Astrocyte (in vitro differentiated cells and primary cell): ENCODE data around the gene DAPK3. TPM values are rescaled to one million over a fixed set of nuclear protein-coding genes. Genes with fewer than 3 reads are reported as not detected.

Experiments
- DNase-seq: peaks from one replicate; pipeline ENCODE4 v3.0.0-alpha.2; 2010; ENCODE audit warnings: low read depth
- FAIRE-seq: peaks from 2 replicates; lab custom pipeline; 2011; peaks lifted over from hg19 to GRCh38; lab: Jason Lieb, UNC
- H2AFZ ChIP-seq: 2 replicates; pipeline ENCODE4 v1.6.0; 2012; ENCODE audit warnings: low read depth, low read length, inconsistent platforms
- H3K27ac ChIP-seq: 2 replicates; pipeline ENCODE4 v1.5.1; 2011; ENCODE audit warnings: low read depth, low read length, inconsistent platforms
- H3K27me3 ChIP-seq: 2 replicates; pipeline ENCODE4 v1.6.0; 2011; ENCODE audit warnings: low read length, inconsistent platforms; ENCODE audit not compliant: insufficient read depth
- H3K36me3 ChIP-seq: 2 replicates; pipeline ENCODE4 v1.5.1; 2011; ENCODE audit warnings: low read length, inconsistent platforms; ENCODE audit not compliant: insufficient read depth
- H3K4me1 ChIP-seq: 2 replicates; pipeline ENCODE4 v1.5.1; 2011; ENCODE audit warnings: low read length, inconsistent platforms; ENCODE audit not compliant: insufficient read depth
- H3K4me2 ChIP-seq: 2 replicates; pipeline ENCODE4 v1.6.0; 2012; ENCODE audit warnings: low read length, inconsistent platforms
- H3K4me3 ChIP-seq: 2 replicates; pipeline ENCODE4 v1.5.1; 2011; ENCODE audit warnings: low read depth, mild to moderate bottlenecking, low read length, inconsistent platforms; ENCODE audit not compliant: insufficient read depth
- H3K79me2 ChIP-seq: 2 replicates; pipeline ENCODE4 v1.6.0; 2012; ENCODE audit warnings: mild to moderate bottlenecking, low read length, inconsistent platforms; ENCODE audit not compliant: insufficient read depth
- H3K9ac ChIP-seq: 2 replicates; pipeline ENCODE4 v1.6.0; 2012; ENCODE audit warnings: mild to moderate bottlenecking, low read length, inconsistent platforms
- H3K9me3 ChIP-seq: 2 replicates; pipeline ENCODE4 v1.5.1; 2012; ENCODE audit warnings: low read depth, mild to moderate bottlenecking, low read length, inconsistent platforms; ENCODE audit not compliant: insufficient read depth
- H4K20me1 ChIP-seq: 2 replicates; pipeline ENCODE4 v1.6.0; 2012; ENCODE audit warnings: low read length, inconsistent platforms; ENCODE audit not compliant: insufficient read depth
- H3K27ac Mint-ChIP-seq: one replicate; pipeline ENCODE4 v1.8.0; 2021; ENCODE audit warnings: mild to moderate bottlenecking, mixed read lengths; ENCODE audit not compliant: unreplicated experiment
- H3K27me3 Mint-ChIP-seq: one replicate; pipeline ENCODE4 v1.8.0; 2021; ENCODE audit warnings: low read depth, mixed read lengths; ENCODE audit not compliant: unreplicated experiment
- H3K36me3 Mint-ChIP-seq: one replicate; pipeline ENCODE4 v1.8.0; 2021; ENCODE audit warnings: low read depth, mixed read lengths; ENCODE audit not compliant: unreplicated experiment
- H3K4me1 Mint-ChIP-seq: one replicate; pipeline ENCODE4 v1.8.0; 2021; ENCODE audit warnings: low read depth, mixed read lengths; ENCODE audit not compliant: unreplicated experiment
- H3K4me3 Mint-ChIP-seq: one replicate; pipeline ENCODE4 v1.8.0; 2021; ENCODE audit warnings: mild to moderate bottlenecking, moderate library complexity, mixed read lengths; ENCODE audit not compliant: unreplicated experiment
- H3K9me3 Mint-ChIP-seq: one replicate; pipeline ENCODE4 v1.8.0; 2021; ENCODE audit warnings: mild to moderate bottlenecking, mixed read lengths; ENCODE audit not compliant: unreplicated experiment
- EZH2 ChIP-seq: IDR thresholded peaks from 2 replicates; pipeline ENCODE4 v1.6.1; 2012; ENCODE audit warnings: mild to moderate bottlenecking, low read length, inconsistent platforms; ENCODE audit not compliant: insufficient read depth
- total RNA-seq: library from RNA; stranded (reverse); gene quantifications from 2 replicates; pipeline ENCODE4 v1.2.1, GENCODE V29; 2021
- TF ChIP-seq, protein P1 (sequence below): IDR thresholded peaks from 2 replicates; pipeline ENCODE4 v1.5.1; 2011; ENCODE audit warnings: low read depth, mild to moderate bottlenecking, inconsistent platforms, low read length, moderate library complexity; ENCODE audit not compliant: insufficient read depth

The DAPK3 gene
- total RNA-seq, 1 donor from 2014 or later, result 264 TPM

DNA sequence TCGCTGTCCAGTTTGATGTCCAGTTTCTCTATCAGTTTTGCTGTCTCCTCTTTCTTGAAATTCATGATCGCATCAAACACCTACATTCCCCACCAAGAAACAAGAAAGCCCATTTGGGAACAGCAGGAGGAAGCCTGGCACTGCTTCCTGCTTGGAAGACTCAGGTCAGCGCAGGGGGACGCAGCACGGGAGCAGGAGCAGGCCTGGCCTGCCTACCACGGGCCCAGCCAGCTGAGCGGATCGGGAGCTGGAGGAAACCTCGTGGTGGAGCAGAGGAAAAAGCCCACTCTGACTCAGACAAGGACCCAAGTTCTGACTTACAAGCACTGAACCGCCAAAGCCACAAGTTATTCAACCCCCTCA lies 10.5 kb upstream of the DAPK3 start:
- H3K27ac Mint-ChIP-seq, result peak overlapping the region; percentile 55
- peaks cover 87% of the 10 kb centered on the region for H4K20me1 ChIP-seq
- H3K27ac ChIP-seq, result no peak overlapping the region
- H3K36me3 ChIP-seq, result peaks cover 71% of the 10 kb centered on the region
- H3K36me3 Mint-ChIP-seq, result peaks cover 32% of the 10 kb centered on the region
- peaks cover 2% of the 10 kb centered on the region for H3K9me3 Mint-ChIP-seq
- peaks cover 88% of the 10 kb centered on the region for H3K79me2 ChIP-seq
- TF ChIP-seq, protein P1, sequence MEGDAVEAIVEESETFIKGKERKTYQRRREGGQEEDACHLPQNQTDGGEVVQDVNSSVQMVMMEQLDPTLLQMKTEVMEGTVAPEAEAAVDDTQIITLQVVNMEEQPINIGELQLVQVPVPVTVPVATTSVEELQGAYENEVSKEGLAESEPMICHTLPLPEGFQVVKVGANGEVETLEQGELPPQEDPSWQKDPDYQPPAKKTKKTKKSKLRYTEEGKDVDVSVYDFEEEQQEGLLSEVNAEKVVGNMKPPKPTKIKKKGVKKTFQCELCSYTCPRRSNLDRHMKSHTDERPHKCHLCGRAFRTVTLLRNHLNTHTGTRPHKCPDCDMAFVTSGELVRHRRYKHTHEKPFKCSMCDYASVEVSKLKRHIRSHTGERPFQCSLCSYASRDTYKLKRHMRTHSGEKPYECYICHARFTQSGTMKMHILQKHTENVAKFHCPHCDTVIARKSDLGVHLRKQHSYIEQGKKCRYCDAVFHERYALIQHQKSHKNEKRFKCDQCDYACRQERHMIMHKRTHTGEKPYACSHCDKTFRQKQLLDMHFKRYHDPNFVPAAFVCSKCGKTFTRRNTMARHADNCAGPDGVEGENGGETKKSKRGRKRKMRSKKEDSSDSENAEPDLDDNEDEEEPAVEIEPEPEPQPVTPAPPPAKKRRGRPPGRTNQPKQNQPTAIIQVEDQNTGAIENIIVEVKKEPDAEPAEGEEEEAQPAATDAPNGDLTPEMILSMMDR, result no peak
- TF ChIP-seq EZH2, result no peak
- no peak overlapping the region for H3K4me3 ChIP-seq
- no peaks in the 10 kb centered on the region for H3K27me3 ChIP-seq
- H3K9me3 ChIP-seq, result no peaks in the 10 kb centered on the region
- H3K4me1 Mint-ChIP-seq, result peaks cover 50% of the 10 kb centered on the region
- peak overlapping the region; percentile 70 for H3K4me3 Mint-ChIP-seq
- no peak overlapping the region for H2AFZ ChIP-seq
- H3K9ac ChIP-seq, result peak overlapping the region; percentile 44
- peak overlapping the region; percentile 98 for H3K4me2 ChIP-seq
- H3K27me3 Mint-ChIP-seq, result no peaks in the 10 kb centered on the region
- H3K4me1 ChIP-seq, result peaks cover 52% of the 10 kb centered on the region
- DNase-seq (no peak), FAIRE-seq (no peak)

DNA sequence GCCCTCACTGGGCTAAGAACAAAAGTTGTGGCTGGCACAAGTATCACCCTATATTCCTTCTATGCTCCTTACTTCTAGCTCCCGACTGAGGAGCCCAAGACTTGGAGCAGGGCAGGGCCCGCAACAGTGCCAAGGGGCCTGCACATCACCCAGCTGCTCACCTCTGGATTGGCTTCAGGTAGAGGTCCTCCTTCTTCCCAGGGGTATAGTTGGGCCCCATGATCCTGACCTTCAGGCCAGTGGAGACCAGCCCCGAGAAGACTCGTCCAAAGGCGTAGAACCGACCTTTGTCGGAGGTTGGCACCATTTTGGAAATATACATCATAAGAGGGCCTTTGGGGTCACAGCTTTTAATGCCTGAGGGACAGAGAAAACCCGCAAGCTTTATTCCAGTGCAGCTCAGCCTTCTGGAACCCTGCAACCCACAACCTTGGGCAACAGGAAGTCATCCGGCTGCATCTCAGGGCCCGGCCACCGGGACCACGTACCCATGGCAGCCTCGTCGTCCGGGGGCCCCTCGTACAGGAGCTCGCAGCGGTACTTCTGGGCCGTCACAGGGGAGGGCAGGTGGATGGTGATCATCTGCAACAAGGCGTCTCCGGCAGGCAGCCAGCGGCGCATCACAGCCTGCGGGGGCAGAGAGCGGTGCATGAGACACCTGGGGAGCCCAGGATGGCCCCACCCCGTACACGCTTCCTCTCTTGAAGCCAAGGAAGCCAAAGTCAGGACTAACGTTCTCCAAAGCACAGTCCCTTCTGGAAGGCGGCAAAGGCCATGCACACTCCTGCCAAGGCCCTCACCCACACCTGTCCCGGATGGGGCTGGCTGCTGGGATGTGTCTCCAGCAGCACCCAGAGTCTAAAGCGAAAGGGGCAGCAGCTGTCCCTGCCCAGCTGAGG lies 9.7 kb upstream of the DAPK3 start:
- Histone ChIP-seq H3K27ac (no peak overlapping the region), H3K36me3 (peaks cover 75% of the 10 kb centered on the region), H3K4me2 (peak overlapping the region; percentile 98), H3K4me3 (no peak overlapping the region), H3K79me2 (peaks cover 95% of the 10 kb centered on the region), H3K9me3 (no peaks in the 10 kb centered on the region), H3K4me1 (peaks cover 44% of the 10 kb centered on the region), H4K20me1 (peaks cover 94% of the 10 kb centered on the region), H3K27me3 (no peaks in the 10 kb centered on the region), H3K9ac (peak overlapping the region; percentile 44), H2AFZ (no peak overlapping the region)
- DNase-seq, result no peak
- Mint-ChIP-seq H3K4me1 (peaks cover 48% of the 10 kb centered on the region), H3K36me3 (peaks cover 37% of the 10 kb centered on the region), H3K9me3 (peaks cover 2% of the 10 kb centered on the region), H3K27ac (no peak overlapping the region), H3K4me3 (no peak overlapping the region), H3K27me3 (no peaks in the 10 kb centered on the region)
- TF ChIP-seq EZH2, result no peak
- TF ChIP-seq, protein P1, result no peak
- no peak for FAIRE-seq
